IMR-90 (cell line): ENCODE measurements around the gene SMO. TPM values are rescaled to one million over a fixed set of nuclear protein-coding genes. Genes with fewer than 3 reads are reported as not detected.

ENCODE experiments used
- ATAC-seq: fragments of 200-7000 bp; cut with Tn5 transposase; 2 replicates; pipeline ENCODE4 v1.9.1; 2020; ENCODE audit warnings: low read depth, mild to moderate bottlenecking, moderate library complexity
- BruUV-seq: library from RNA; stranded (reverse); fragments of 400-500 nt; replicated peaks from 2 replicates; lab custom pipeline; 2021; lab: Mats Ljungman, UMichigan
- CTCF ChIA-PET: fragments of 300-600 bp; formaldehyde crosslinking; extraction: SDS; loops from one replicate; lab custom pipeline; 2021; ENCODE audit warnings: antibody characterized with exemption; lab: Yijun Ruan, JAX
- POLR2A ChIA-PET: fragments of 300-600 bp; sonication (Branson Sonifier 250); formaldehyde crosslinking; loops from one replicate; lab custom pipeline; 2022; ENCODE audit warnings: antibody characterized with exemption; ENCODE audit not compliant: unreplicated experiment; lab: Charles Lee
- DNase-seq: peaks from one replicate; pipeline ENCODE4 v3.0.0; 2013
- H2AFZ ChIP-seq: replicated peaks from 2 replicates; pipeline ENCODE3; 2013; ENCODE audit warnings: low read length, mild to moderate bottlenecking; ENCODE audit not compliant: poor library complexity
- H2AK5ac ChIP-seq: 2 replicates; pipeline ENCODE4 v1.6.1; 2013; ENCODE audit warnings: low read depth, low read length, inconsistent platforms
- H2AK9ac ChIP-seq: replicated peaks from 2 replicates; pipeline ENCODE3; 2013; ENCODE audit warnings: mild to moderate bottlenecking, low read depth, low read length, moderate library complexity; ENCODE audit not compliant: poor library complexity
- H2BK120ac ChIP-seq: 2 replicates; pipeline ENCODE4 v1.6.1; 2013; ENCODE audit warnings: low read depth, low read length, inconsistent platforms
- H2BK15ac ChIP-seq: 3 replicates; pipeline ENCODE4 v1.6.1; 2013; ENCODE audit warnings: low read depth, low read length, inconsistent platforms
- H2BK20ac ChIP-seq: 2 replicates; pipeline ENCODE4 v1.6.1; 2013; ENCODE audit warnings: low read depth, mild to moderate bottlenecking, inconsistent platforms, low read length, moderate library complexity
- H2BK5ac ChIP-seq: 2 replicates; pipeline ENCODE4 v1.6.1; 2013; ENCODE audit warnings: mild to moderate bottlenecking, low read depth, low read length, inconsistent platforms; ENCODE audit not compliant: poor library complexity, severe bottlenecking
- H3K14ac ChIP-seq: replicated peaks from 2 replicates; pipeline ENCODE4 v1.6.1; 2013; ENCODE audit warnings: low read depth, low read length, inconsistent platforms
- H3K18ac ChIP-seq: 2 replicates; pipeline ENCODE4 v1.6.1; 2013; ENCODE audit warnings: low read depth, low read length, control low read depth
- H3K23ac ChIP-seq: 2 replicates; pipeline ENCODE4 v1.6.1; 2013; ENCODE audit warnings: low read depth, low read length, inconsistent platforms
- H3K27ac ChIP-seq: 2 replicates; pipeline ENCODE4 v1.5.1; 2013; ENCODE audit warnings: mild to moderate bottlenecking, control low read depth, low read length; ENCODE audit not compliant: insufficient read depth
- H3K27me3 ChIP-seq: 2 replicates; pipeline ENCODE4 v1.6.1; 2013; ENCODE audit warnings: low read length; ENCODE audit not compliant: control insufficient read depth, insufficient read depth
- H3K36me3 ChIP-seq: 2 replicates; pipeline ENCODE4 v1.6.1; 2013; ENCODE audit warnings: low read length, mixed read lengths; ENCODE audit not compliant: control insufficient read depth, insufficient read depth
- H3K4ac ChIP-seq: 2 replicates; pipeline ENCODE4 v1.6.1; 2013; ENCODE audit warnings: low read depth, low read length, inconsistent platforms
- H3K4me1 ChIP-seq: 2 replicates; pipeline ENCODE4 v1.6.1; 2013; ENCODE audit warnings: low read length, mixed read lengths; ENCODE audit not compliant: control insufficient read depth, insufficient read depth
- H3K4me2 ChIP-seq: 2 replicates; pipeline ENCODE4 v1.6.1; 2013; ENCODE audit warnings: low read depth, mild to moderate bottlenecking, control low read depth, low read length, moderate library complexity
- H3K4me3 ChIP-seq: 2 replicates; pipeline ENCODE4 v1.5.1; 2013; ENCODE audit warnings: low read depth, mild to moderate bottlenecking, control low read depth, low read length, moderate library complexity; ENCODE audit not compliant: insufficient read depth
- H3K56ac ChIP-seq: 2 replicates; pipeline ENCODE4 v1.6.1; 2013; ENCODE audit warnings: low read length, inconsistent platforms; ENCODE audit not compliant: insufficient read depth; ENCODE audit errors: extremely low read depth
- H3K79me1 ChIP-seq, 2 experiments: 2 replicates each; pipeline ENCODE4 v1.6.1; 2013; ENCODE audit warnings: low read length in 2 of 2, inconsistent platforms in 1 of 2, low read depth in 1 of 2
- H3K9ac ChIP-seq: 2 replicates; pipeline ENCODE4 v1.6.1; 2013; ENCODE audit warnings: low read depth, low read length, control low read depth
- H3K9me1 ChIP-seq: 2 replicates; pipeline ENCODE4 v1.6.1; 2013; ENCODE audit warnings: low read length, inconsistent platforms; ENCODE audit not compliant: insufficient read depth
- H3K9me3 ChIP-seq: 2 replicates; pipeline ENCODE4 v1.6.1; 2013; ENCODE audit warnings: low read length; ENCODE audit not compliant: control insufficient read depth, insufficient read depth
- H4K20me1 ChIP-seq: 2 replicates; pipeline ENCODE4 v1.6.1; 2013; ENCODE audit warnings: low read length, inconsistent platforms; ENCODE audit not compliant: insufficient read depth
- H4K5ac ChIP-seq: 2 replicates; pipeline ENCODE4 v1.6.1; 2013; ENCODE audit warnings: mild to moderate bottlenecking, low read depth, low read length, control low read depth
- H4K8ac ChIP-seq, 2 experiments: 2 replicates each; pipeline ENCODE4 v1.6.1; 2013; ENCODE audit warnings: low read depth in 2 of 2, low read length in 2 of 2, control low read depth in 1 of 2, inconsistent platforms in 1 of 2
- H4K91ac ChIP-seq: 2 replicates; pipeline ENCODE4 v1.6.1; 2013; ENCODE audit warnings: low read depth, low read length, inconsistent platforms; ENCODE audit not compliant: insufficient read depth
- CTCF ChIP-seq: conservative IDR thresholded peaks from 2 replicates; pipeline ENCODE4 v1.5.1; 2012; ENCODE audit warnings: mild to moderate bottlenecking, low read depth, low read length, improper control_type of control experiment
- ELK1 ChIP-seq: fragments of 150-350 bp; IDR thresholded peaks from 2 replicates; pipeline ENCODE4 v1.6.1; 2016; ENCODE audit warnings: low read depth, mild to moderate bottlenecking, low read length, moderate library complexity, borderline replicate concordance
- FOS ChIP-seq: fragments of 150-350 bp; IDR thresholded peaks from 2 replicates; pipeline ENCODE4 v1.6.1; 2016; ENCODE audit warnings: low read depth, low read length
- MAFK ChIP-seq: IDR thresholded peaks from 2 replicates; pipeline ENCODE4 v1.6.1; 2012; ENCODE audit warnings: low read depth, low read length, improper control_type of control experiment
- MXI1 ChIP-seq: IDR thresholded peaks from 2 replicates; pipeline ENCODE4 v1.6.1; 2012; ENCODE audit warnings: low read depth, mild to moderate bottlenecking, low read length, moderate library complexity, borderline replicate concordance
- RAD21 ChIP-seq: IDR thresholded peaks from 2 replicates; pipeline ENCODE4 v1.6.1; 2012; ENCODE audit warnings: low read length, improper control_type of control experiment
- RCOR1 ChIP-seq: IDR thresholded peaks from 2 replicates; pipeline ENCODE4 v1.6.1; 2012; ENCODE audit warnings: mild to moderate bottlenecking, low read length, improper control_type of control experiment; ENCODE audit not compliant: insufficient replicate concordance
- RFX5 ChIP-seq: IDR thresholded peaks from 2 replicates; pipeline ENCODE4 v1.8.0; 2012; ENCODE audit warnings: low read depth, mild to moderate bottlenecking, low read length, moderate library complexity
- SMC3 ChIP-seq: fragments of 150-350 bp; IDR thresholded peaks from 2 replicates; pipeline ENCODE4 v1.6.1; 2016; ENCODE audit warnings: low read depth, mild to moderate bottlenecking, antibody characterized with exemption, low read length, moderate library complexity
- USF2 ChIP-seq: fragments of 150-350 bp; IDR thresholded peaks from 2 replicates; pipeline ENCODE4 v1.6.1; 2017; ENCODE audit warnings: mild to moderate bottlenecking, antibody characterized with exemption, low read length, low read depth
- WGBS, 2 experiments: methylation state at CpG; one replicate each; pipeline versions ENCODE4 v1.1.5 to v1.1.7; 2013; ENCODE audit warnings: missing lambda C conversion rate in 2 of 2; ENCODE audit not compliant: insufficient read length in 1 of 2; ENCODE audit errors: extremely low coverage in 2 of 2; 5-methylcytosine and 5-hydroxymethylcytosine counted together
- dilution Hi-C: fragments of 300-500 bp; cut with HindIII; formaldehyde crosslinking; loops from one replicate; pipeline ENCODE4 v1.14.3; 2018; ENCODE audit warnings: low sequenced_read_pairs; ENCODE audit not compliant: unreplicated experiment
- in situ Hi-C: fragments of 300-500 bp; cut with MboI; formaldehyde crosslinking; loops from 3 replicates; pipeline ENCODE4 v1.14.3; 2019; ENCODE audit warnings: low sequenced_read_pairs, inconsistent platforms, mixed read lengths
- intact Hi-C: fragments of 100-400 bp; cut with micrococcal nuclease; formaldehyde crosslinking; loops from 2 replicates; pipeline ENCODE4 v1.10.0; 2022
- polyA plus RNA-seq, 3 experiments: library from polyadenylated mRNA; depleted of rRNA; stranded (reverse); fragments of >200 nt; gene quantifications; 2 replicates each; pipeline ENCODE4 v1.2.3, GENCODE V29; 2012; ENCODE audit warnings: low replicate concordance in 1 of 3
- total RNA-seq: library from RNA; depleted of rRNA; stranded (reverse); fragments of >200 nt; gene quantifications from 2 replicates; pipeline ENCODE4 v1.2.3, GENCODE V29; 2012

Gene SMO
- total and polyA plus RNA-seq, 2 of the 4 experiments (the other 2 are of a cell fraction): 18.5 to 24.7 TPM

- H3K9me3 ChIP-seq: peaks cover 3% of the 10 kb centered on the region; the same call in 1 of the 2 replicates
- no peak overlapping the region for H3K9ac ChIP-seq
- H4K5ac ChIP-seq: no peak overlapping the region
- intact Hi-C loops (no loop called here), dilution Hi-C loops (no loop called here), in situ Hi-C loops (loop anchor here (5.0 kb wide), 1 partner anchor 37 kb away; no protein-coding TSS in a partner anchor)
- no peak overlapping the region for H2BK15ac ChIP-seq
- H3K4me1 ChIP-seq: no peaks in the 10 kb centered on the region; the same call in 1 of the 2 replicates
- ChIA-PET POLR2A (no interaction called here), CTCF (interaction anchor here (0.6 kb wide), 1 partner anchor 729 kb away, joined by 3 read pairs; no protein-coding TSS in a partner anchor)
- H3K4ac ChIP-seq: no peak overlapping the region
- no peaks in the 10 kb centered on the region for H3K79me1 ChIP-seq
- no peak for ATAC-seq
- TF ChIP-seq CTCF: no peak
- no peak for TF ChIP-seq RCOR1
- no peak for TF ChIP-seq RFX5
- no peak for TF ChIP-seq FOS
- TF ChIP-seq ELK1: no peak
- TF ChIP-seq USF2: no peak
- TF ChIP-seq MXI1: no peak
- TF ChIP-seq RAD21: no peak
- no peak for TF ChIP-seq SMC3
- TF ChIP-seq MAFK: no peak
- no peak overlapping the region for H3K18ac ChIP-seq
- no peak overlapping the region for H2AK5ac ChIP-seq
- H3K23ac ChIP-seq: no peak overlapping the region
- H3K56ac ChIP-seq: no peak overlapping the region
- BruUV-seq: no TSS peak
- peaks cover 42% of the 10 kb centered on the region for H3K27me3 ChIP-seq
- peak overlapping the region; percentile 81 for H2AFZ ChIP-seq
- no peak overlapping the region for H4K8ac ChIP-seq
- DNase-seq: no peak
- no peak overlapping the region for H2BK5ac ChIP-seq
- no CpG with 5 or more reads among the region's 16 CpGs for WGBS, 2 experiments
- H2BK20ac ChIP-seq: no peak overlapping the region
- no peaks in the 10 kb centered on the region for H4K20me1 ChIP-seq
- no peak overlapping the region for H3K27ac ChIP-seq
- no peak overlapping the region for H2AK9ac ChIP-seq
- no peak overlapping the region for H3K14ac ChIP-seq
- H3K4me2 ChIP-seq: no peak overlapping the region; the same call in 1 of the 2 replicates
- H3K4me3 ChIP-seq: no peak overlapping the region
- no peaks in the 10 kb centered on the region for H3K36me3 ChIP-seq
- H3K9me1 ChIP-seq: no peaks in the 10 kb centered on the region
- H4K91ac ChIP-seq: no peak overlapping the region
- no peak overlapping the region for H2BK120ac ChIP-seq
Measured at GRCh38 chr7:129169686-129170440, 18.6 kb upstream of the SMO start.
